Loucy (cell line): ENCODE measurements around the gene PVALB.

ENCODE experiments used
- H2AFZ ChIP-seq: fragments of 200-600 bp; sonication (generic); 2 replicates; pipeline ENCODE4 v1.6.0; 2016; ENCODE audit warnings: antibody characterized with exemption, mild to moderate bottlenecking, low read length, moderate library complexity
- H3F3A ChIP-seq: fragments of 200-600 bp; 2 replicates; pipeline ENCODE4 v1.6.0; 2016; ENCODE audit warnings: antibody characterized with exemption, low read depth, mild to moderate bottlenecking
- H3K27me3 ChIP-seq: fragments of 200-600 bp; sonication (generic); 2 replicates; pipeline ENCODE4 v1.6.1; 2014; ENCODE audit warnings: low read length, mild to moderate bottlenecking; ENCODE audit not compliant: insufficient read depth, poor library complexity, severe bottlenecking
- H3K36me3 ChIP-seq: fragments of 200-600 bp; sonication (generic); 2 replicates; pipeline ENCODE4 v1.6.1; 2016; ENCODE audit warnings: low read length; ENCODE audit not compliant: insufficient read depth
- H3K4me1 ChIP-seq: fragments of 200-600 bp; sonication (generic); 2 replicates; pipeline ENCODE4 v1.5.1; 2014; ENCODE audit warnings: low read length, mild to moderate bottlenecking; ENCODE audit not compliant: insufficient read depth, poor library complexity, severe bottlenecking
- H3K4me2 ChIP-seq: fragments of 200-600 bp; sonication (generic); 2 replicates; pipeline ENCODE4 v1.6.0; 2014; ENCODE audit warnings: antibody characterized with exemption, low read length, low read depth, mild to moderate bottlenecking; ENCODE audit not compliant: poor library complexity, severe bottlenecking
- H3K4me3 ChIP-seq: fragments of 200-600 bp; sonication (generic); 2 replicates; pipeline ENCODE4 v1.5.1; 2014; ENCODE audit warnings: low read length, mild to moderate bottlenecking, mixed read lengths; ENCODE audit not compliant: poor library complexity, severe bottlenecking
- H3K79me2 ChIP-seq: fragments of 200-600 bp; sonication (generic); 2 replicates; pipeline ENCODE4 v1.6.1; 2014; ENCODE audit warnings: low read length; ENCODE audit not compliant: insufficient read depth
- H3K9ac ChIP-seq: fragments of 200-600 bp; sonication (generic); 2 replicates; pipeline ENCODE4 v1.6.0; 2014; ENCODE audit warnings: mild to moderate bottlenecking, low read depth, low read length, moderate library complexity; ENCODE audit not compliant: poor library complexity, severe bottlenecking
- H3K9me2 ChIP-seq: fragments of 200-600 bp; sonication (generic); replicated peaks from 2 replicates; pipeline ENCODE4 v1.6.1; 2016; ENCODE audit warnings: low read depth, low read length, mixed read lengths
- H3K9me3 ChIP-seq: fragments of 200-600 bp; sonication (generic); 2 replicates; pipeline ENCODE4 v1.6.1; 2014; ENCODE audit warnings: mild to moderate bottlenecking, antibody characterized with exemption, low read length, low read depth; ENCODE audit not compliant: insufficient read depth
- H4K20me1 ChIP-seq: fragments of 200-600 bp; sonication (generic); 2 replicates; pipeline ENCODE4 v1.6.0; 2014; ENCODE audit warnings: antibody characterized with exemption, low read length, mild to moderate bottlenecking; ENCODE audit not compliant: insufficient read depth, poor library complexity, severe bottlenecking
- CTCF ChIP-seq: fragments of 200-600 bp; sonication (generic); conservative IDR thresholded peaks from 2 replicates; pipeline ENCODE4 v1.5.1; 2014; ENCODE audit warnings: mild to moderate bottlenecking, antibody characterized with exemption, low read length
- EZH2phosphoT487 ChIP-seq: fragments of 200-600 bp; IDR thresholded peaks from 2 replicates; pipeline ENCODE4 v1.6.1; 2018; ENCODE audit warnings: antibody characterized with exemption, mild to moderate bottlenecking, moderate library complexity, borderline replicate concordance

Gene PVALB

GRCh38 chr22:36781656-36782627, 34.9 kb downstream of the PVALB start:
- TF ChIP-seq EZH2phosphoT487 (no peak), CTCF (peak; percentile 91)
- H3K9ac ChIP-seq, result peak overlapping the region; percentile 49
- peak overlapping the region; percentile 39 for H3K4me3 ChIP-seq

GRCh38 chr22:36778020-36778419, 38.8 kb downstream of the PVALB start:
- H3K27me3 ChIP-seq, result no peaks in the 10 kb centered on the region
- no peaks in the 10 kb centered on the region for H4K20me1 ChIP-seq
- no peak overlapping the region for H3K9ac ChIP-seq
- no peak overlapping the region for H3K4me2 ChIP-seq
- H3K4me1 ChIP-seq, result peaks cover 22% of the 10 kb centered on the region
- H3K4me3 ChIP-seq, result no peak overlapping the region
- H2AFZ ChIP-seq, result no peak overlapping the region
- H3K36me3 ChIP-seq, result no peaks in the 10 kb centered on the region
- no peaks in the 10 kb centered on the region for H3K9me2 ChIP-seq
- no peaks in the 10 kb centered on the region for H3K79me2 ChIP-seq
- H3F3A ChIP-seq, result no peaks in the 10 kb centered on the region
- H3K9me3 ChIP-seq, result no peaks in the 10 kb centered on the region
- no peak for TF ChIP-seq EZH2phosphoT487
- TF ChIP-seq CTCF, result no peak

More at GRCh38 chr22:36781656-36782627, 34.9 kb downstream of the PVALB start:
- Histone ChIP-seq H3K9me2 (no peaks in the 10 kb centered on the region), H4K20me1 (no peaks in the 10 kb centered on the region), H3K27me3 (no peaks in the 10 kb centered on the region), H3K79me2 (no peaks in the 10 kb centered on the region), H3K4me2 (peak overlapping the region; percentile 55), H3K4me1 (peaks cover 10% of the 10 kb centered on the region), H3K36me3 (no peaks in the 10 kb centered on the region), H3K9me3 (no peaks in the 10 kb centered on the region), H3F3A (no peaks in the 10 kb centered on the region), H2AFZ (peak overlapping the region; percentile 87)

GRCh38 chr22:36776722-36777121, 40.1 kb downstream of the PVALB start:
- Histone ChIP-seq H3K27me3 (no peaks in the 10 kb centered on the region), H3K9me2 (no peaks in the 10 kb centered on the region), H3K4me3 (peak overlapping the region; percentile 62), H4K20me1 (no peaks in the 10 kb centered on the region), H3K4me1 (peaks cover 20% of the 10 kb centered on the region), H3K79me2 (no peaks in the 10 kb centered on the region), H3K36me3 (no peaks in the 10 kb centered on the region), H3F3A (no peaks in the 10 kb centered on the region), H2AFZ (peak overlapping the region; percentile 21), H3K9ac (peak overlapping the region; percentile 78), H3K4me2 (peak overlapping the region; percentile 76), H3K9me3 (no peaks in the 10 kb centered on the region)
- TF ChIP-seq CTCF (no peak), EZH2phosphoT487 (no peak)
